A673 (cell line): ENCODE results near the gene NFS1. TPM values are rescaled to one million over a fixed set of nuclear protein-coding genes. Genes with fewer than 3 reads are reported as not detected.
A peak's percentile ranks its signal among the peaks of the same experiment; 100 is the strongest.

Source experiments
- BruUV-seq: library from RNA; stranded (reverse); fragments of 400-500 nt; replicated peaks from 2 replicates; lab custom pipeline; 2021; lab: Mats Ljungman, UMichigan
- CTCF ChIA-PET: fragments of 300-600 bp; sonication (Branson Sonifier 250); formaldehyde crosslinking; loops from one replicate; lab custom pipeline; 2022; ENCODE audit warnings: antibody characterized with exemption; lab: Charles Lee
- POLR2A ChIA-PET: fragments of 300-600 bp; sonication (Branson Sonifier 250); formaldehyde crosslinking; loops from one replicate; lab custom pipeline; 2022; ENCODE audit warnings: antibody characterized with exemption; ENCODE audit not compliant: low non-redundant PET; lab: Charles Lee
- DNase-seq: peaks from one replicate; pipeline ENCODE4 v3.0.0-alpha.2; 2015; ENCODE audit warnings: low spot score
- H3K27ac ChIP-seq: fragments of 200-600 bp; sonication (generic); 2 replicates; pipeline ENCODE4 v1.5.1; 2016; ENCODE audit warnings: mixed run types, low read depth, mild to moderate bottlenecking, mixed read lengths, antibody characterized with exemption, low read length; ENCODE audit not compliant: poor library complexity, severe bottlenecking
- H3K27me3 ChIP-seq: fragments of 200-600 bp; sonication (generic); replicated peaks from 2 replicates; pipeline ENCODE4 v1.6.1; 2017; ENCODE audit warnings: mixed run types, low read depth, mild to moderate bottlenecking, mixed read lengths, antibody characterized with exemption, low read length; ENCODE audit not compliant: insufficient read depth, poor library complexity
- H3K36me3 ChIP-seq: fragments of 200-600 bp; sonication (generic); 2 replicates; pipeline ENCODE4 v1.6.1; 2016; ENCODE audit warnings: mixed run types, mild to moderate bottlenecking, mixed read lengths, antibody characterized with exemption, low read length; ENCODE audit not compliant: insufficient read depth, poor library complexity, severe bottlenecking
- H3K4me1 ChIP-seq: fragments of 200-600 bp; sonication (generic); 2 replicates; pipeline ENCODE4 v1.6.1; 2017; ENCODE audit warnings: mixed run types, mild to moderate bottlenecking, mixed read lengths, antibody characterized with exemption, low read length; ENCODE audit not compliant: insufficient read depth, poor library complexity, severe bottlenecking
- H3K4me3 ChIP-seq: fragments of 200-600 bp; sonication (generic); 2 replicates; pipeline ENCODE4 v1.5.1; 2016; ENCODE audit warnings: low read depth, mixed run types, mild to moderate bottlenecking, mixed read lengths, low read length; ENCODE audit not compliant: poor library complexity, severe bottlenecking
- H3K9me3 ChIP-seq: fragments of 200-600 bp; sonication (generic); 2 replicates; pipeline ENCODE4 v1.6.1; 2016; ENCODE audit warnings: mixed run types, low read depth, mild to moderate bottlenecking, mixed read lengths, antibody characterized with exemption, low read length; ENCODE audit not compliant: poor library complexity, severe bottlenecking
- CTCF ChIP-seq: fragments of 300-800, 200-600 bp; sonication (generic); conservative IDR thresholded peaks from 2 replicates; pipeline ENCODE4 v1.5.1; 2017; ENCODE audit warnings: low read depth, mild to moderate bottlenecking, antibody characterized with exemption, low read length, moderate library complexity, mixed read lengths
- EZH2 ChIP-seq: fragments of 200-600 bp; sonication (generic); IDR thresholded peaks from 2 replicates; pipeline ENCODE4 v1.6.1; 2017; ENCODE audit warnings: borderline replicate concordance, low read depth, mild to moderate bottlenecking, mixed read lengths, antibody characterized with exemption, low read length; ENCODE audit not compliant: poor library complexity, severe bottlenecking
- intact Hi-C: fragments of 100-400 bp; cut with micrococcal nuclease; formaldehyde crosslinking; loops from one replicate; pipeline ENCODE4 v1.10.0; 2022; ENCODE audit not compliant: unreplicated experiment
- total RNA-seq: library from RNA; stranded (reverse); gene quantifications from 2 replicates; pipeline ENCODE4 v1.2.3, GENCODE V29; 2021

Gene NFS1
- total RNA-seq, 1 experiment from 2014 or later: 22.2 TPM

- H3K27ac ChIP-seq: no peak overlapping the region
- intact Hi-C loops: no loop called here
- no peak overlapping the region for H3K4me3 ChIP-seq
- TF ChIP-seq EZH2 (no peak), CTCF (no peak)
- CTCF ChIA-PET: no interaction called here
- TSS peak; percentile 40 for BruUV-seq
- DNase-seq: no peak
- H3K36me3 ChIP-seq: peaks cover 40% of the 10 kb centered on the region
- H3K9me3 ChIP-seq: no peaks in the 10 kb centered on the region
- no peaks in the 10 kb centered on the region for H3K4me1 ChIP-seq
- H3K27me3 ChIP-seq: no peaks in the 10 kb centered on the region
- POLR2A ChIA-PET: no interaction called here
Observed at GRCh38 chr20:35626386-35627001, 72.7 kb downstream of the NFS1 start.

- no peaks in the 10 kb centered on the region for H3K9me3 ChIP-seq
- TF ChIP-seq CTCF (no peak), EZH2 (no peak)
- intact Hi-C loops: no loop called here
- ChIA-PET CTCF (no interaction called here), POLR2A (no interaction called here)
- H3K27me3 ChIP-seq: no peaks in the 10 kb centered on the region
- H3K27ac ChIP-seq: no peak overlapping the region
- H3K36me3 ChIP-seq: peaks cover 33% of the 10 kb centered on the region
- no peaks in the 10 kb centered on the region for H3K4me1 ChIP-seq
- H3K4me3 ChIP-seq: no peak overlapping the region
- BruUV-seq: no TSS peak
- DNase-seq: no peak
Observed at GRCh38 chr20:35625584-35626385, 73.4 kb downstream of the NFS1 start.

GRCh38 chr20:35621560-35621946 is 77.6 kb downstream of the NFS1 start:
- CTCF ChIA-PET: no interaction called here
- POLR2A ChIA-PET: no interaction called here
- DNase-seq: no peak

More at GRCh38 chr20:35621560-35621946, 77.6 kb downstream of the NFS1 start:
- H3K36me3 ChIP-seq: peaks cover 12% of the 10 kb centered on the region
- H3K27me3 ChIP-seq: no peaks in the 10 kb centered on the region
- peaks cover 21% of the 10 kb centered on the region for H3K4me1 ChIP-seq
- H3K27ac ChIP-seq: no peak overlapping the region
- BruUV-seq: no TSS peak
- H3K4me3 ChIP-seq: no peak overlapping the region
- no peaks in the 10 kb centered on the region for H3K9me3 ChIP-seq
- intact Hi-C loops: no loop called here
- 0 out of 2 replicates have a peak, but pooled peaks have one; percentile 18 for TF ChIP-seq CTCF
- TF ChIP-seq EZH2: no peak
